ENCODE results near the gene TMEM135. TPM values are rescaled to one million over a fixed set of nuclear protein-coding genes. Genes with fewer than 3 reads are reported as not detected.

TMEM135 gene
- total RNA-seq, 1 donor from 2014 or later = 38.1 TPM

- Mint-ChIP-seq H3K4me3 (ENCODE audit: unreplicated experiment) (no peak overlapping the region), H3K27ac (ENCODE audit: unreplicated experiment) (peak overlapping the region; percentile 38), H3K27me3 (ENCODE audit: unreplicated experiment) (peaks cover 2% of the 10 kb centered on the region), H3K4me1 (ENCODE audit: low read depth, unreplicated experiment) (peaks cover 17% of the 10 kb centered on the region), H3K36me3 (ENCODE audit: unreplicated experiment) (no peaks in the 10 kb centered on the region), H3K9me3 (ENCODE audit: unreplicated experiment) (no peaks in the 10 kb centered on the region)
- TF ChIP-seq CTCF (IDR thresholded peaks at IDR 0.05; ENCODE audit: partially characterized antibody, unreplicated experiment) = no peak
- no peak for DNase-seq
Observed at GRCh38 chr11:87260811-87261210, 223.1 kb downstream of the TMEM135 start.

GRCh38 chr11:87263264-87263838 lies 225.6 kb downstream of the TMEM135 start:
- Mint-ChIP-seq H3K27ac (ENCODE audit: unreplicated experiment) (no peak overlapping the region), H3K4me3 (ENCODE audit: unreplicated experiment) (no peak overlapping the region), H3K9me3 (ENCODE audit: unreplicated experiment) (no peaks in the 10 kb centered on the region), H3K36me3 (ENCODE audit: unreplicated experiment) (no peaks in the 10 kb centered on the region), H3K27me3 (ENCODE audit: unreplicated experiment) (no peaks in the 10 kb centered on the region), H3K4me1 (ENCODE audit: low read depth, unreplicated experiment) (peaks cover 17% of the 10 kb centered on the region)
- DNase-seq = no peak
- no peak for TF ChIP-seq CTCF (IDR thresholded peaks at IDR 0.05; ENCODE audit: partially characterized antibody, unreplicated experiment)

- H3K36me3 Mint-ChIP-seq (ENCODE audit: unreplicated experiment) = no peaks in the 10 kb centered on the region
- no peak for TF ChIP-seq CTCF (IDR thresholded peaks at IDR 0.05; ENCODE audit: partially characterized antibody, unreplicated experiment)
- DNase-seq = no peak
- H3K27ac Mint-ChIP-seq (ENCODE audit: unreplicated experiment) = no peak overlapping the region
- H3K27me3 Mint-ChIP-seq (ENCODE audit: unreplicated experiment) = no peaks in the 10 kb centered on the region
- no peaks in the 10 kb centered on the region for H3K9me3 Mint-ChIP-seq (ENCODE audit: unreplicated experiment)
- no peak overlapping the region for H3K4me3 Mint-ChIP-seq (ENCODE audit: unreplicated experiment)
- peaks cover 15% of the 10 kb centered on the region for H3K4me1 Mint-ChIP-seq (ENCODE audit: low read depth, unreplicated experiment)
Observed at GRCh38 chr11:87263979-87264378, 226.2 kb downstream of the TMEM135 start.

- no peak for TF ChIP-seq CTCF (IDR thresholded peaks at IDR 0.05; ENCODE audit: partially characterized antibody, unreplicated experiment)
- no peak for DNase-seq
- H3K27ac Mint-ChIP-seq (ENCODE audit: unreplicated experiment) = no peak overlapping the region
- no peaks in the 10 kb centered on the region for H3K9me3 Mint-ChIP-seq (ENCODE audit: unreplicated experiment)
- H3K4me1 Mint-ChIP-seq (ENCODE audit: low read depth, unreplicated experiment) = peaks cover 8% of the 10 kb centered on the region
- H3K4me3 Mint-ChIP-seq (ENCODE audit: unreplicated experiment) = no peak overlapping the region
- no peaks in the 10 kb centered on the region for H3K27me3 Mint-ChIP-seq (ENCODE audit: unreplicated experiment)
- no peaks in the 10 kb centered on the region for H3K36me3 Mint-ChIP-seq (ENCODE audit: unreplicated experiment)
Observed at GRCh38 chr11:87265132-87265531, 227.4 kb downstream of the TMEM135 start.

GRCh38 chr11:87265979-87266378 lies 228.2 kb downstream of the TMEM135 start:
- Mint-ChIP-seq H3K4me3 (ENCODE audit: unreplicated experiment) (no peak overlapping the region), H3K36me3 (ENCODE audit: unreplicated experiment) (no peaks in the 10 kb centered on the region), H3K9me3 (ENCODE audit: unreplicated experiment) (no peaks in the 10 kb centered on the region), H3K27ac (ENCODE audit: unreplicated experiment) (no peak overlapping the region), H3K4me1 (ENCODE audit: low read depth, unreplicated experiment) (peaks cover 5% of the 10 kb centered on the region), H3K27me3 (ENCODE audit: unreplicated experiment) (no peaks in the 10 kb centered on the region)
- no peak for TF ChIP-seq CTCF (IDR thresholded peaks at IDR 0.05; ENCODE audit: partially characterized antibody, unreplicated experiment)
- no peak for DNase-seq
